Uterus (tissue), 2 donors: Measurements from ENCODE around the gene PAWR.

ENCODE experiments used
- CTCF ChIP-seq, 4 experiments: fragments of 200-600 bp in 2 of 4; fragments of 450-650 bp in 2 of 4; sonication (generic) in 2 of 4; IDR thresholded peaks; one replicate each; pipeline ENCODE4 v1.5.1; 2016 to 2019; ENCODE audit warnings: antibody characterized with exemption in 4 of 4, mild to moderate bottlenecking in 2 of 4, moderate library complexity in 1 of 4
- POLR2A ChIP-seq, 2 donors: fragments of 450-650 bp; IDR thresholded peaks; one replicate each; pipeline ENCODE4 v1.6.1; 2016; ENCODE audit warnings: antibody characterized with exemption in 2 of 2, mild to moderate bottlenecking in 1 of 2, moderate library complexity in 1 of 2

- TF ChIP-seq CTCF (IDR thresholded peaks at IDR 0.05) = no peak
- no peak for TF ChIP-seq POLR2A (IDR thresholded peaks at IDR 0.05)
Measured at GRCh38 chr12:79725987-79726386, 35.2 kb upstream of the PAWR start.
